Esophagus squamous epithelium (tissue), 5 donors: ENCODE results near the gene FANCL. TPM values are rescaled to one million over a fixed set of nuclear protein-coding genes. Genes with fewer than 3 reads are reported as not detected.
"Not testable (repeated sequence)": the region's sequence is repeated elsewhere in the genome, so short reads cannot be mapped to it uniquely, and the experiment has no call there.

ENCODE experiments used
- DNase-seq: peaks from one replicate; lab custom pipeline; 2025; lab: John Stamatoyannopoulos, UW
- H3K27ac ChIP-seq, 4 donors: fragments of 200-600 bp; sonication (generic); one replicate each; pipeline ENCODE4 v1.5.1; 2016 to 2019; ENCODE audit warnings: mild to moderate bottlenecking in 1 of 4
- H3K27me3 ChIP-seq, 4 donors: fragments of 200-600 bp; sonication (generic); 1 replicate in 3 of 4; 2 replicates in 1 of 4; pipeline versions ENCODE4 v1.5.1 to v1.6.0; 2017 to 2021; ENCODE audit warnings: antibody characterized with exemption in 1 of 4
- H3K36me3 ChIP-seq, 3 donors: fragments of 200-600 bp; sonication (generic); one replicate each; pipeline ENCODE4 v1.5.1; 2016 to 2019
- H3K4me1 ChIP-seq, 3 donors: fragments of 200-600 bp; sonication (generic); one replicate each; pipeline ENCODE4 v1.5.1; 2017 to 2019
- H3K4me3 ChIP-seq, 4 donors: fragments of 200-600 bp; sonication (generic); 1 replicate in 3 of 4; 2 replicates in 1 of 4; pipeline ENCODE4 v1.5.1; 2016 to 2019; ENCODE audit warnings: mild to moderate bottlenecking in 2 of 4, moderate library complexity in 1 of 4
- H3K9me3 ChIP-seq, 3 donors: fragments of 200-600 bp; sonication (generic); one replicate each; pipeline ENCODE4 v1.5.1; 2016 to 2019
- POLR2A ChIP-seq, 4 donors: fragments of 450-650 bp; IDR thresholded peaks; one replicate each; pipeline ENCODE4 v1.6.1; 2017; ENCODE audit warnings: antibody characterized with exemption in 4 of 4, mild to moderate bottlenecking in 4 of 4, moderate library complexity in 3 of 4
- WGBS, 2 donors: methylation state at CpG; one replicate each; pipeline ENCODE4 v1.1.5; 2018; 5-methylcytosine and 5-hydroxymethylcytosine counted together
- intact Hi-C: fragments of 100-400 bp; cut with DNase I; formaldehyde crosslinking; loops from one replicate; pipeline ENCODE4 v1.15.0; 2022
- total RNA-seq, 4 donors: library from RNA; depleted of rRNA; stranded (reverse); fragments of >200 nt; gene quantifications; one replicate each; pipeline ENCODE4 v1.1.0, GENCODE V29; 2016
- TF ChIP-seq, protein P1 (sequence below), 6 experiments: fragments of 450-650 bp in 4 of 6; fragments of 200-600 bp in 2 of 6; sonication (generic) in 2 of 6; IDR thresholded peaks; one replicate each; pipeline ENCODE4 v1.5.1; 2016 to 2019; ENCODE audit warnings: antibody characterized with exemption in 6 of 6, mild to moderate bottlenecking in 4 of 6, moderate library complexity in 4 of 6
- donor health status: DM: yes; HTN: yes; CAD: no.

FANCL gene
- total RNA-seq, 4 donors from 2014 or later: 10.5 to 18.7 (median 14.2) TPM

DNA sequence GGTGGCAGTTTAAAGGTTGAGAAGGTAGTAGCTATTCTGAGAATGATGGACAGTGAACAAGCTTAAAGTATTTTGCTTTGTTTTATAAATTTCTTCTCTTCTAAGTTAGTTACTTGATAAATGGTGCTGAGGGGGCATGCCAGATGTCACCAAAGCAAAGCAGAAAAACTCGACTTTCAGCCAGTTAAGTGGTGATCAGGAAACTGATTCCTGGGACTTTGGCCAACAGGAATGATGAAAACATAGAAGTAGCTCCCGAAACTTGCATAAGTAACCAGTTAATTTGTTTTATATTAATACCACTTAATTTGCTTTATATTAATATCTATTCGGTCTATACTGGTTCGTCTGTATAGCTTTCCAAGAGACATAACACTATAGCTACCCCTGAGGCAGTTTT lies 82.6 kb downstream of the FANCL start:
- no peak for TF ChIP-seq POLR2A (IDR thresholded peaks at IDR 0.05)
- TF ChIP-seq, protein P1, sequence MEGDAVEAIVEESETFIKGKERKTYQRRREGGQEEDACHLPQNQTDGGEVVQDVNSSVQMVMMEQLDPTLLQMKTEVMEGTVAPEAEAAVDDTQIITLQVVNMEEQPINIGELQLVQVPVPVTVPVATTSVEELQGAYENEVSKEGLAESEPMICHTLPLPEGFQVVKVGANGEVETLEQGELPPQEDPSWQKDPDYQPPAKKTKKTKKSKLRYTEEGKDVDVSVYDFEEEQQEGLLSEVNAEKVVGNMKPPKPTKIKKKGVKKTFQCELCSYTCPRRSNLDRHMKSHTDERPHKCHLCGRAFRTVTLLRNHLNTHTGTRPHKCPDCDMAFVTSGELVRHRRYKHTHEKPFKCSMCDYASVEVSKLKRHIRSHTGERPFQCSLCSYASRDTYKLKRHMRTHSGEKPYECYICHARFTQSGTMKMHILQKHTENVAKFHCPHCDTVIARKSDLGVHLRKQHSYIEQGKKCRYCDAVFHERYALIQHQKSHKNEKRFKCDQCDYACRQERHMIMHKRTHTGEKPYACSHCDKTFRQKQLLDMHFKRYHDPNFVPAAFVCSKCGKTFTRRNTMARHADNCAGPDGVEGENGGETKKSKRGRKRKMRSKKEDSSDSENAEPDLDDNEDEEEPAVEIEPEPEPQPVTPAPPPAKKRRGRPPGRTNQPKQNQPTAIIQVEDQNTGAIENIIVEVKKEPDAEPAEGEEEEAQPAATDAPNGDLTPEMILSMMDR (IDR thresholded peaks at IDR 0.05): no peak

DNA sequence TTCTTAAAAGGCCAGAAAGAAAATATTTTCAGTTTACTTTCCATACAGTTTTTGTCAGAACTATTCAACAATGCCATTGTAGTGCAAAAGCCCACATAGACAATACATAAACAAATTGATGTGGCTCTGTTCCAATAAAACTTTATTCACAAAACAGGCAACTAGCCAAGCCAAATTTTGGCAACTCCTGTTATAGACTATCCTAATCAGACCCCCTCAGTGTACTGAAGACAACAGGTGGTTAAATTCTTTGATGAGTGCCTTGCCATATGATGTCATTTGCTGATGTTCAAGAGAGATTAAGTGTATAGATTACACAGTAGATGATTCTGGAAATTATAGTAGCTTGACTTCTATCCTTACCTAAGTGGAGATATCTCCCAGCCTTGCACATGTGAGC lies 83.4 kb downstream of the FANCL start:
- TF ChIP-seq POLR2A (IDR thresholded peaks at IDR 0.05): no peak
- TF ChIP-seq, protein P1 (IDR thresholded peaks at IDR 0.05): no peak
- Histone ChIP-seq H3K9me3 (no peaks in the 10 kb centered on the region), H3K36me3 (peaks cover 0 to 74% (median 0%) of the 10 kb centered on the region in 3 donors), H3K4me3 (no peak overlapping the region), H3K4me1 (no peaks in the 10 kb centered on the region), H3K27ac (no peak overlapping the region), H3K27me3 (no peaks in the 10 kb centered on the region)
- DNase-seq: no peak
- intact Hi-C loops: no loop called here

More for the DNA sequence above, 82.6 kb downstream of the FANCL start:
- intact Hi-C loops: no loop called here
- no peak for DNase-seq
- H3K4me3 ChIP-seq: no peak overlapping the region
- no peaks in the 10 kb centered on the region for H3K27me3 ChIP-seq
- H3K27ac ChIP-seq: no peak overlapping the region
- H3K4me1 ChIP-seq: no peaks in the 10 kb centered on the region
- H3K36me3 ChIP-seq: peaks cover 0 to 79% (median 0%) of the 10 kb centered on the region in 3 donors
- no peaks in the 10 kb centered on the region for H3K9me3 ChIP-seq
- WGBS, 2 donors: 76 to 77% methylated on average over 4 of the region's 4 CpGs

DNA sequence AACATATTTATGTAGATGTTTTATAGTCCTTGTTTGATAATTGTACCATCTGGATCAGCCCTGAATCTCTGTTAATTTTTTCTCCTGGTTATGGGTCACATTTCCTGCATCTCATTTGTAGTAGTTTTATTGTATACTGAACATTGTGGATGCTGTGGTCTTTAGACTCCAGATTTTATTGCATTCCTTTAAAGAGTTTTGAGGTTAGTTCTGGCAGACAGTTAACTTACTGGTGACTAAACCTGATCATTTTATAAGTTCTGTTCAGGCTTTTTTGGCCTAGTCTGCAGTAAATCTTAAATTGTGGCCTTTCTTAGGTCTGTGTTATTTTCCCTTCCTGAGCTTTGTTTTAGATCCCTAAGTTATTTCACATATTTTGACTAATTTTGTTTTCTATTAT lies 84.3 kb downstream of the FANCL start:
- intact Hi-C loops: no loop called here
- TF ChIP-seq POLR2A (IDR thresholded peaks at IDR 0.05): no peak
- TF ChIP-seq, protein P1 (IDR thresholded peaks at IDR 0.05): no peak

DNA sequence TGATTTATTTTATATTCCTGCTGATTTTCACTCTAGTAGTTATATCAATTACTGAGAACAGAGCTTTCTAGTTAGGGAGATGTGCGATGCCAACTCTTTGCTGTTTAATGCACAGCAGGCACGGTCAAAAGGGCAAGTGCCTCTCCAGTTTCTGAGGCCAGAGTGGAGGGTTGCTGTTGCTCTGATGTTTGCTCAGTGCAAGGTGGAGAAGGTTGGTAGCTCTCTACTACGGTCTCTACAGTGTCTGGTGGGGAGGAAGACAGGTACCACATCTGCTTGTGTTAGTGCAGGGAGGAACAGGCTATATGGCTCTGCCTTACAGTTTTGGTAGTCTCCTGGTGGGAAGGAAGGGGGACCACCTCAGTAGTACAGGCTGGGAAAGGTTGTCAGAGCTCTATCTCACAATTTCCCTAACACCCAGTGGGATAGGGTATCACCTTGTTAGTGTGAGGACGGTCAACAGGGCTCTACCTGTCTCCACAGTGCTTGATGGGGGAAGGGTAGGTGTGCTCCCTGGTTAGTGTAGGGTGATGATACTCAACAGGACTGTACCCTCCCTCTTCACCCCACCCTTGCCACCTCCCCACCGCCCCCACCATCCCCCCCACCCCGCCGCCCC lies 85.9 kb downstream of the FANCL start:
- intact Hi-C loops: no loop called here

More for the DNA sequence above, 84.3 kb downstream of the FANCL start:
- Histone ChIP-seq H3K27ac (no peak overlapping the region), H3K36me3 (peaks cover 0 to 64% (median 0%) of the 10 kb centered on the region in 3 donors), H3K4me3 (no peak overlapping the region), H3K4me1 (no peaks in the 10 kb centered on the region), H3K9me3 (no peaks in the 10 kb centered on the region), H3K27me3 (no peaks in the 10 kb centered on the region)
- DNase-seq: no peak

DNA sequence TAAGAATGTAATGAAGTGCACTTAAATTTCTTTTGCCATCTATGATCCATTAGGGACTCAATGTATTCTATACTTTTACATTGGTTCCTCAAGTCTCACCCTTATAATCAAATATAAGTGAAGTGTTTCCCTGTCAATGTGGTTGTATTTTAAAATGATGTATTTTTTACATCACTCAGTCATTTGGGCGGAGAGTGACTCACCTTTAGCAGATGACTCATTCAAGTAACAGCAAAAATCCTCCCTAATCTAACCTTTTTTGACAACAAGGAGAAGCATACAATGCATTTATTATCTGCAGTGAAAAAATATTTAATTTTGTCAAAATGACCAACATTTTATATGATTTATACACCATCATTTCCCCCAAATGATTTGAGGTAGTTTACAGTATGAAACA lies 94.4 kb downstream of the FANCL start:
- TF ChIP-seq, protein P1 (IDR thresholded peaks at IDR 0.05): no peak
- no peak for TF ChIP-seq POLR2A (IDR thresholded peaks at IDR 0.05)
- H3K4me3 ChIP-seq: no peak overlapping the region
- H3K27me3 ChIP-seq: no peaks in the 10 kb centered on the region
- intact Hi-C loops: no loop called here
- 38 to 43% methylated on average over 1 of the region's 1 CpG for WGBS, 2 donors
- DNase-seq: no peak
- H3K27ac ChIP-seq: no peak overlapping the region
- peaks cover 0 to 50% (median 0%) of the 10 kb centered on the region in 3 donors for H3K36me3 ChIP-seq
- H3K4me1 ChIP-seq: no peaks in the 10 kb centered on the region
- no peaks in the 10 kb centered on the region for H3K9me3 ChIP-seq

More for the DNA sequence above, 85.9 kb downstream of the FANCL start:
- Histone ChIP-seq H3K4me3 (no peak overlapping the region), H3K27me3 (no peaks in the 10 kb centered on the region), H3K9me3 (no peaks in the 10 kb centered on the region), H3K36me3 (peaks cover 0 to 49% (median 0%) of the 10 kb centered on the region in 3 donors), H3K27ac (no peak overlapping the region), H3K4me1 (no peaks in the 10 kb centered on the region)
- TF ChIP-seq, protein P1 (IDR thresholded peaks at IDR 0.05): no peak
- no peak for TF ChIP-seq POLR2A (IDR thresholded peaks at IDR 0.05)
- WGBS, 2 donors: 84 to 91% methylated on average over 2 to 5 of the region's 7 CpGs
- DNase-seq: no peak

DNA sequence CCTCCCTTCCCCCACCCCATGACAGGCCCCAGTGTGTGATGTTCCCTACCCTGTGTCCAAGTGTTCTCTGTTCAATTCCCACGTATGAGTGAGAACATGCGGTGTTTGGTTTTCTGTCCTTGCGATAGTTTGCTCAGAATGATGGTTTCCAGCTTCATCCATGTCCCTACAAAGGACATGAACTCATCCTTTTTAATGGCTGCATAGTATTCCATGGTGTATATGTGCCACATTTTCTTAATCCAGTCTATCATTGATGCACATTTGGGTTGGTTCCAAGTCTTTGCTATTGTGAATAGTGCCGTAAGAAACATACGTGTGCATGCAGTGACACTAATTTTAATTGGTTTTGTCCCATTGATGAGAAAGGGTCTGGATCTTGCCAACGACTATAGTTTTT lies 95.4 kb downstream of the FANCL start:
- H3K4me3 ChIP-seq, H3K27me3 ChIP-seq, H3K9me3 ChIP-seq, H3K4me1 ChIP-seq, DNase-seq, H3K27ac ChIP-seq, intact Hi-C loops: not testable (repeated sequence)
- H3K36me3 ChIP-seq: peaks cover 0 to 57% (median 0%) of the 10 kb centered on the region in 3 donors
- WGBS, 2 donors: 89 to 93% methylated on average over 6 of the region's 6 CpGs
